Spleen (tissue), 11 donors: ENCODE measurements around the gene C6orf62. TPM values are rescaled to one million over a fixed set of nuclear protein-coding genes. Genes with fewer than 3 reads are reported as not detected.

Experiments used
- DNase-seq: peaks from one replicate; pipeline ENCODE4 v3.0.0-alpha.2; 2020
- H3K27ac ChIP-seq, 8 donors: fragments of 200-600 bp; sonication (generic) in 7 of 8; 1 replicate in 4 of 8; 2 replicates in 4 of 8; pipeline versions ENCODE4 v1.5.0 to v1.8.0; 2016 to 2021; ENCODE audit warnings: inconsistent platforms in 4 of 8, mild to moderate bottlenecking in 4 of 8, moderate library complexity in 1 of 8
- H3K27me3 ChIP-seq, 7 donors: fragments of 200-600 bp; sonication (generic) in 6 of 7; replicated peaks in 1 of 7; 1 replicate in 4 of 7; 2 replicates in 3 of 7; pipeline versions ENCODE4 v1.5.0 to v1.8.0; 2016 to 2021; ENCODE audit warnings: inconsistent platforms in 3 of 7, mild to moderate bottlenecking in 1 of 7
- H3K36me3 ChIP-seq, 6 donors: fragments of 200-600 bp; sonication (generic) in 5 of 6; 1 replicate in 4 of 6; 2 replicates in 2 of 6; pipeline versions ENCODE4 v1.5.0 to v1.8.0; 2016 to 2021; ENCODE audit warnings: inconsistent platforms in 2 of 6
- H3K4me1 ChIP-seq, 6 donors: fragments of 200-600 bp; sonication (generic) in 5 of 6; 1 replicate in 3 of 6; 2 replicates in 3 of 6; pipeline versions ENCODE4 v1.5.0 to v1.8.0; 2016 to 2021; ENCODE audit warnings: inconsistent platforms in 3 of 6
- H3K4me3 ChIP-seq, 8 donors: fragments of 200-600 bp; sonication (generic) in 7 of 8; 1 replicate in 4 of 8; 2 replicates in 4 of 8; pipeline versions ENCODE4 v1.5.0 to v1.8.0; 2016 to 2021; ENCODE audit warnings: inconsistent platforms in 4 of 8, mild to moderate bottlenecking in 4 of 8, moderate library complexity in 2 of 8
- H3K9me3 ChIP-seq, 8 donors: fragments of 200-600 bp; sonication (generic) in 7 of 8; 1 replicate in 4 of 8; 2 replicates in 4 of 8; pipeline versions ENCODE4 v1.5.0 to v1.8.0; 2016 to 2021; ENCODE audit warnings: inconsistent platforms in 4 of 8
- CTCF ChIP-seq, 11 experiments: fragments of 200-600 bp in 7 of 11; fragments of 450-650 bp in 4 of 11; sonication (generic) in 4 of 11; IDR thresholded peaks in 8 of 11; conservative IDR thresholded peaks in 3 of 11; 1 replicate in 7 of 11; 2 replicates in 4 of 11; pipeline versions ENCODE4 v1.4.0 to v1.8.0; 2016 to 2021; ENCODE audit warnings: antibody characterized with exemption in 11 of 11, inconsistent platforms in 4 of 11, mild to moderate bottlenecking in 1 of 11
- POLR2A ChIP-seq, 3 donors: fragments of 450-650 bp; IDR thresholded peaks; one replicate each; pipeline ENCODE4 v1.5.1; 2017; ENCODE audit warnings: antibody characterized with exemption in 3 of 3, mild to moderate bottlenecking in 1 of 3
- POLR2AphosphoS5 ChIP-seq, 3 donors: sonication (generic); formaldehyde crosslinking; IDR thresholded peaks; one replicate each; pipeline ENCODE4 v1.5.1; 2017; ENCODE audit warnings: antibody characterized with exemption in 3 of 3
- WGBS, 5 donors: extraction: QIAGEN DNeasy Blood & Tissue Kit in 3 of 5; methylation state at CpG; one replicate each; pipeline versions ENCODE4 v1.1.5 to v1.1.7; 2013 to 2018; 5-methylcytosine and 5-hydroxymethylcytosine counted together
- intact Hi-C: fragments of 100-400 bp; cut with DNase I; formaldehyde crosslinking; loops from one replicate; pipeline ENCODE4 v1.15.0; 2023; ENCODE audit warnings: low total_unique reads
- polyA plus RNA-seq, 3 donors: library from polyadenylated mRNA; stranded (reverse); fragments of 200-250 nt; gene quantifications; one replicate each; pipeline ENCODE4 v1.2.1, GENCODE V29; 2013
- total RNA-seq, 7 donors: library from RNA; depleted of rRNA in 3 of 7; stranded (reverse); fragments of >200 nt in 3 of 7; fragmentation: NEBNext Ultra II Directional in 4 of 7; extraction: Animal tissue kit (Norgen Biotek cat#: 25700) in 4 of 7; gene quantifications; one replicate each; pipeline versions ENCODE4 v1.1.0 to v1.2.1, GENCODE V29; 2016 to 2021
- donor health status: healthy with polysubstance abuse.
- donor health status: DM: no; HTN: no; CAD: no; lungs with moderate emphysema.
- donor health status: DM: no; HTN: no; CAD: no.
- donor health status: Bipolar disorder and iron deficiency.
- donor health status: healthy.
- donor health status: DM: no; HTN: no; CAD: no.
- donor health status: DM: yes; HTN: yes; CAD: no.

Gene C6orf62
- total and polyA plus RNA-seq, 10 donors, result 75.5 to 193 (median 136) TPM

- H3K4me1 ChIP-seq, result peaks cover 0 to 39% (median 7%) of the 10 kb centered on the region in 6 donors
- H3K4me3 ChIP-seq, result no peak overlapping the region
- 64 to 72% (median 65%) methylated on average over 5 of the region's 5 CpGs for whole genome bisulfite sequencing, 5 donors
- H3K36me3 ChIP-seq, result no peaks in the 10 kb centered on the region
- peak overlapping the region in 6 of 8 donors; percentile 13 to 86 (median 76) for H3K27ac ChIP-seq
- intact Hi-C loops, result no loop called here
- H3K27me3 ChIP-seq, result no peaks in the 10 kb centered on the region
- DNase-seq, result no peak
- no peaks in the 10 kb centered on the region for H3K9me3 ChIP-seq
- TF ChIP-seq POLR2A (IDR thresholded peaks at IDR 0.05) (no peak), CTCF (IDR thresholded peaks at IDR 0.05 in 8 of 11, conservative IDR thresholded peaks at IDR 0.05 in 3 of 11) (no peak), POLR2AphosphoS5 (IDR thresholded peaks at IDR 0.05) (no peak)
These were observed 26.0 kb upstream of the C6orf62 start for GRCh38 chr6:24744911-24745310.

GRCh38 chr6:24743944-24744335, 25.0 kb upstream of the C6orf62 start:
- Histone ChIP-seq H3K27ac (peak overlapping the region in 6 of 8 donors; percentile 52 to 86 (median 76)), H3K27me3 (no peaks in the 10 kb centered on the region), H3K9me3 (no peaks in the 10 kb centered on the region), H3K36me3 (no peaks in the 10 kb centered on the region), H3K4me3 (no peak overlapping the region), H3K4me1 (peaks cover 0 to 30% (median 6%) of the 10 kb centered on the region in 6 donors)
- intact Hi-C loops, result no loop called here
- no peak for DNase-seq
- WGBS, 5 donors, result 64 to 71% (median 70%) methylated on average over 3 of the region's 3 CpGs
- no peak for TF ChIP-seq POLR2A (IDR thresholded peaks at IDR 0.05)
- TF ChIP-seq CTCF (IDR thresholded peaks at IDR 0.05 in 8 of 11, conservative IDR thresholded peaks at IDR 0.05 in 3 of 11), result no peak
- TF ChIP-seq POLR2AphosphoS5 (IDR thresholded peaks at IDR 0.05), result no peak

- Histone ChIP-seq H3K27me3 (no peaks in the 10 kb centered on the region), H3K4me3 (no peak overlapping the region), H3K4me1 (peaks cover 0 to 27% (median 6%) of the 10 kb centered on the region in 6 donors), H3K9me3 (no peaks in the 10 kb centered on the region), H3K36me3 (no peaks in the 10 kb centered on the region), H3K27ac (peak overlapping the region in 6 of 8 donors; percentile 52 to 86 (median 76))
- intact Hi-C loops, result no loop called here
- WGBS, 5 donors, result 53 to 73% (median 61%) methylated on average over 2 of the region's 2 CpGs
- no peak for TF ChIP-seq CTCF (IDR thresholded peaks at IDR 0.05 in 8 of 11, conservative IDR thresholded peaks at IDR 0.05 in 3 of 11)
- TF ChIP-seq POLR2A (IDR thresholded peaks at IDR 0.05), result no peak
- TF ChIP-seq POLR2AphosphoS5 (IDR thresholded peaks at IDR 0.05), result no peak
- no peak for DNase-seq
These were observed 24.4 kb upstream of the C6orf62 start for GRCh38 chr6:24743265-24743943.

- Histone ChIP-seq H3K27me3 (no peaks in the 10 kb centered on the region), H3K36me3 (no peaks in the 10 kb centered on the region), H3K9me3 (no peaks in the 10 kb centered on the region), H3K4me3 (no peak overlapping the region), H3K27ac (peak overlapping the region in 5 of 8 donors; percentile 52 to 86 (median 79)), H3K4me1 (peaks cover 0 to 27% (median 6%) of the 10 kb centered on the region in 6 donors)
- intact Hi-C loops, result no loop called here
- no peak for DNase-seq
- TF ChIP-seq POLR2AphosphoS5 (IDR thresholded peaks at IDR 0.05) (no peak), POLR2A (IDR thresholded peaks at IDR 0.05) (no peak), CTCF (IDR thresholded peaks at IDR 0.05 in 8 of 11, conservative IDR thresholded peaks at IDR 0.05 in 3 of 11) (no peak)
- WGBS, 5 donors, result 77 to 86% (median 82%) methylated on average over 5 of the region's 5 CpGs
These were observed 23.3 kb upstream of the C6orf62 start for GRCh38 chr6:24742216-24742738.
